NB4 (cell line): ENCODE measurements around the gene EML4.

Source experiments
- DNase-seq: peaks from one replicate; pipeline ENCODE4 v3.0.0; 2010; ENCODE audit warnings: low read depth
- H3K4me3 ChIP-seq: one replicate; pipeline ENCODE4 v1.5.1; 2011; ENCODE audit warnings: mild to moderate bottlenecking, low read depth, low read length, moderate library complexity
- CTCF ChIP-seq: IDR thresholded peaks from one replicate; pipeline ENCODE4 v1.5.1; 2012; ENCODE audit warnings: low read depth, low read length
- MYC ChIP-seq: IDR thresholded peaks from 2 replicates; pipeline ENCODE4 v1.6.1; 2011; ENCODE audit warnings: low read depth, low read length
- POLR2A ChIP-seq: IDR thresholded peaks from 2 replicates; pipeline ENCODE4 v1.6.1; 2011; ENCODE audit warnings: mild to moderate bottlenecking; ENCODE audit not compliant: insufficient read length; ENCODE audit errors: extremely low read depth
- TF ChIP-seq, protein P1 (sequence below): IDR thresholded peaks from 2 replicates; pipeline ENCODE4 v1.6.1; 2011; ENCODE audit warnings: low read depth, low read length

The EML4 gene

DNA sequence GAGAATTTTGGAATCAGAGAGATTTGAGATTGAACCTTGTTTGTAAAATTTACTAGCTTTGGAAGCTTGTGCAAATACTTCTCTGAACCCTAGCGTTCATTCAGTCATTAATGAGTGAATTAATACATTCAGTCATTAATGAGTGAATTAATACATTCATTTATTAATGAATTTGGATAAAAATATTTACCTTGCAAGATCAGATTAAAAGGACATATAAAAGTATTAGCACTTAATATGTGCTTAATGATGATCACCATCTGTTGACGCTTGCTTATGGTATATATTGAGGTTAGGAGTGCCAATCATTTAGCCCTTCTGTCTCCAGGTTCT is 26.9 kb downstream of the EML4 start:
- TF ChIP-seq CTCF, result no peak
- TF ChIP-seq POLR2A, result no peak
- no peak for TF ChIP-seq MYC
- TF ChIP-seq, protein P1, sequence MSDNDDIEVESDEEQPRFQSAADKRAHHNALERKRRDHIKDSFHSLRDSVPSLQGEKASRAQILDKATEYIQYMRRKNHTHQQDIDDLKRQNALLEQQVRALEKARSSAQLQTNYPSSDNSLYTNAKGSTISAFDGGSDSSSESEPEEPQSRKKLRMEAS, result no peak
- no peak for DNase-seq
- H3K4me3 ChIP-seq, result no peak overlapping the region

- DNase-seq, result peak; percentile 79
- TF ChIP-seq CTCF, result peak; percentile 65
- TF ChIP-seq, protein P1, result no peak
- H3K4me3 ChIP-seq, result no peak overlapping the region
These were observed 27.5 kb downstream of the EML4 start for GRCh38 chr2:42196403-42197267.

DNA sequence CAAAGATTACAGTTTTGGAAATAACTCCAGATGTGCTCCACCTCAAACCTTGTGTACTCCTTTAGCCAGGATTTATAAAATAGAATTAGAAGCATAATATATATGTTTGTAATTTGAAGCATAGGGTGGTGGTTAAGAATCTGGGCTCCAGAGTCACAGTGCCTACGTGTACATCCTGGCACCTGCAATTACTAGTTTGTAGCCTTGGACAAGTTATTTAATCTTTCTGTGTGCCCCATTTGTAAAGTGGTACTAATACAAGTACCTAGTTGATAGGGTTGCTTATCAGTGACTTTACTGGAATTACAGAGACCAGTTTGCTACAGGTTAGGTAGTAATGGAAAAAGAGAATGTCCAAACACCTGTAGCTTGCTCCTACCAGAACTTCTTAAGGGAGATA is 28.6 kb downstream of the EML4 start:
- TF ChIP-seq MYC, result no peak
- TF ChIP-seq CTCF, result no peak
- TF ChIP-seq POLR2A, result no peak
- TF ChIP-seq, protein P1, result no peak
- DNase-seq, result no peak
- no peak overlapping the region for H3K4me3 ChIP-seq

GRCh38 chr2:42198466-42198865 is 29.3 kb downstream of the EML4 start:
- no peak for DNase-seq
- TF ChIP-seq, protein P1, result no peak
- TF ChIP-seq CTCF (no peak), MYC (no peak), POLR2A (no peak)
- H3K4me3 ChIP-seq, result no peak overlapping the region

DNA sequence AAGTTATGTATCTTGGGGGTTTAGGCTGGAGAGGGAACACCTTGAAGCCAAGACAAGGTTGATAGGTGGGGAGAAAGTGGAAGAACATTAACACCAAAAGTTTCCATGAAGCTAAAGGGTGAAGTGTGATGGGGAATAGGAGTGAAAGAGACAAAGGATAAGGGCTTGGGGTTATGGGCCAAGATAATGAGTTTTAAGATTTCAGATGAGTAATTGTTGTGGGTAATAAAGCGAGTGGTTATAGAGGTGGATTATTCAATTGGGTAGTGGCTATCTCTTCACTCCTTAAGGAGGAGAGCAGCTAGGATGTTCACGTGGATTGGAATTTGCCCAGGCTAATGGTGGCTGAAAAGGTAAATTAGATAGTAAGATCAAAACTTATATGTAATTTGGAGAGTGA is 29.8 kb downstream of the EML4 start:
- no peak overlapping the region for H3K4me3 ChIP-seq
- no peak for TF ChIP-seq MYC
- TF ChIP-seq, protein P1, result no peak
- TF ChIP-seq CTCF, result no peak
- TF ChIP-seq POLR2A, result no peak
- DNase-seq, result no peak
